GM15510 (cell line): ENCODE results near the gene PIGU.

Source experiments
- POLR2A ChIP-seq: IDR thresholded peaks from 3 replicates; pipeline ENCODE4 v1.6.1; 2011; ENCODE audit warnings: borderline replicate concordance; ENCODE audit not compliant: insufficient read length; ENCODE audit errors: extremely low read depth

PIGU gene

DNA sequence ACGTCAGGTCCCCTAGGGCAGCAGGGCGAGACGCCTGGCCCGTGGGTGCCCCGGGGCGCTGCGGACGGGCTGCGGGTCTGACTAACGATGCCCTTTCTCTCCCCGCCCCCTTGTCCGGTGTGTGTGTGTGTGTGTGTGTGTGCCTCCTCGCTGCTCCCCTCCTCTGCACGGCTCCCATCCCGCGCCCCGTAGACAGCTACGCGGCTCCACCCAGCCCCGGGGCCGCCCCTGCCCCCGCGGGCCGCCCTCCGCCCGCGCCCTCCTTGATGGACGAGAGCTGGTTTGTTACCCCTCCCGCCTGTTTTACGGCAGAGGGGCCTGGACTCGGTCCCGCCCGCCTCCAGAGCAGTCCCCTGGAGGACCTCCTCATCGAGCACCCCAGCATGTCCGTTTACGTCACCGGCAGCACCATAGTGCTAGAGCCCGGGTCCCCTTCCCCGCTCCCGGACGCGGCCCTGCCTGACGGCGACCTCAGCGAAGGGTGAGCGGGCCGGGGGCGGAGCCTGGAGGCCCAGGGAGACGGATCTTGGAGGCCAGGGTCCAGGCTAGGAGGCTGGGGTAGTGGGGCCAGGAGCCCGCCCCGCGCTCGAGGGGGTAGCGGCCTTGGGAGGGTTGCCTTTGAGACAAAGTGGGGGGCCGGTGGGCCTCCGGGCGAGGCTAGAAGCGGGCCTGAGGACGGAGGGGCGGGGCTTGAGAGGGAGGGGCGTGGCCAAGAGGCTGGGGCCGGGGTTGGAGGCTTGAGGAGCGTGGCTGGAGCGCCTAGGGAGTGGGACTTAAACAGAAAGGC is 32.3 kb upstream of the PIGU start:
- no peak for TF ChIP-seq POLR2A

DNA sequence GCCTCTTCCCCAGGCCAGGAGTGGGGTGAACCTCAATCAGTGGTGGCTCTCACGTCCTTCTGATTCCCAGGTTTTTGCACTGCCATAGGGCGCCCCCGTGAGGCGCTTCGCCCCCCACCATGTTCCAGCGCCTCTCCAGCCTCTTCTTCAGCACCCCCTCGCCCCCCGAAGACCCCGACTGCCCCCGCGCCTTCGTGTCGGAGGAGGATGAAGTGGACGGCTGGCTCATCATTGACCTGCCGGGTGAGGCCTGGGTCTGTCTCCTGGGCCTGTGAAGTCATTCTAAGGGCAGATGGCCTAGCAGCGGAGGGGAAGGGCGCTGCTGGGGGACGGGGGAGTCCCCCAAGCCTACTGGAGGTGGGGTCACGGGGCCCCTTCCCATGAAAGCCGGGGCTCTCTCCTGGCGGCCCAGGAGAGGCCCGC is 31.7 kb upstream of the PIGU start:
- TF ChIP-seq POLR2A = no peak

DNA sequence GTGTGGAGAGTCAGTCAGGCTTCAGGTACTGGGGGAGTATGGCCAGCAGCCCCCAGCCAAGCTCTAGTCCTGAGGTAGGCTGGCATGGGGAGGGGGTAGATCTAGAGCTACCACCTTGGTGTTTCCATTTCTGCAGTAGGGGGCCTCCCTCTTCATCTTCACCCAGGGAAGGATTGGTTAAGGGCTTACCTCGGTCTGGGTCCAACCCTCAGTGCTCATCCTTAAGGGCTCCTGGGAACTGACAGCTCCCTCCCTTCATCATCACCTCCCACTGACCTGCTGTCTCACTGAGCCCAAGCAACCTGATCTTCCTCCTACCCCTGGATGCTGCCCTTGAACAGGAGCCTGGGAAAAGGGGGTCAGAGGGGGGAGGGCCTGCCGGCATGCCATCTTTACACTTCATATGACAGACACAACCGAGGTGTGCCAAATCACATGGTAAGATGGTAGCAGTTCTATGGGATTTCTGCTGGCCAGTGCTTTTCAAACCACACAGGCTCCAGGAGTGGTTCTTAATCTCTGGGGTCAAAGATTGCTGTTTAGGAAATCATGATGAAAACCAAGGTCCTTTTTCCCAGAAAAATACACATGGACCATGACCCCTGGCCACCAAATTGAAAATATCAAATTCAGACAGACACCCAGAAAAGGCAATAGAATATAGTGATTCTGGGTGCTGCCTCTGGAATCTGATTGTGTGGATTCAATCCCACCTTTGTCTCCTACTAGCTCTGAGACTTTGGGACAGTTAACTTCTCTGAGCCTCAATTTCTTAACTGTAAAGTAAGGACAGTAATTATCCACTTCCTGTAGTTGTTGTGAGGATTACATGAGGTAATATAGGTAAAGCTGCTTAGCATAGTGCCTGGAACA is 30.3 kb upstream of the PIGU start:
- no peak for TF ChIP-seq POLR2A

DNA sequence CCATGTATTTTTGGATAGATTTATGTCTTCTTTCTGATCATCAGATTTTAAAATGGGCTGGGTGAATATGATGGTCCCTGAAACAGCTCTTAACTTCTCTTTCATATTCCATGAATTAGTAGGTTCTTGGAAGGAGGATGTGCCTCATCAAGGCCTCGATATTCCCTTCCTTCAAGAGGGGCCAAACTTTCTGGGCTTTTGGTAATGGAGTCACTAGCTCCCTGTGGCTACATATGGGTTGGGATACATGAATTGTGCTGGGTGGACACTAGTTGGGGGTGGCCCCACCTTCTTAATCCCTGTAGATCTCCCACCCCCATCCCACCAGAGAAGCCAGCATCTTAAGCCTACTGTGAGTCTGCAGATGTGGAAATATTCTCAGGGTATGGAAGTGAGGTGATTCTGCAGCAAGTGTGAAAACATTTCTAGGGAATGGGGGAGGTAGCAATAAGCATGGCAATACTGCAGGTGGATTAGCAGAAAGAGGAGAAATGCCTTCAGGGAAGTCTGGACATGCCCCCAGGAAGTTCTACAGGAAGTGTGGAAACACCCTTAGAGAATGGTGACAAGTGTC is 29.5 kb upstream of the PIGU start:
- TF ChIP-seq POLR2A = no peak

DNA sequence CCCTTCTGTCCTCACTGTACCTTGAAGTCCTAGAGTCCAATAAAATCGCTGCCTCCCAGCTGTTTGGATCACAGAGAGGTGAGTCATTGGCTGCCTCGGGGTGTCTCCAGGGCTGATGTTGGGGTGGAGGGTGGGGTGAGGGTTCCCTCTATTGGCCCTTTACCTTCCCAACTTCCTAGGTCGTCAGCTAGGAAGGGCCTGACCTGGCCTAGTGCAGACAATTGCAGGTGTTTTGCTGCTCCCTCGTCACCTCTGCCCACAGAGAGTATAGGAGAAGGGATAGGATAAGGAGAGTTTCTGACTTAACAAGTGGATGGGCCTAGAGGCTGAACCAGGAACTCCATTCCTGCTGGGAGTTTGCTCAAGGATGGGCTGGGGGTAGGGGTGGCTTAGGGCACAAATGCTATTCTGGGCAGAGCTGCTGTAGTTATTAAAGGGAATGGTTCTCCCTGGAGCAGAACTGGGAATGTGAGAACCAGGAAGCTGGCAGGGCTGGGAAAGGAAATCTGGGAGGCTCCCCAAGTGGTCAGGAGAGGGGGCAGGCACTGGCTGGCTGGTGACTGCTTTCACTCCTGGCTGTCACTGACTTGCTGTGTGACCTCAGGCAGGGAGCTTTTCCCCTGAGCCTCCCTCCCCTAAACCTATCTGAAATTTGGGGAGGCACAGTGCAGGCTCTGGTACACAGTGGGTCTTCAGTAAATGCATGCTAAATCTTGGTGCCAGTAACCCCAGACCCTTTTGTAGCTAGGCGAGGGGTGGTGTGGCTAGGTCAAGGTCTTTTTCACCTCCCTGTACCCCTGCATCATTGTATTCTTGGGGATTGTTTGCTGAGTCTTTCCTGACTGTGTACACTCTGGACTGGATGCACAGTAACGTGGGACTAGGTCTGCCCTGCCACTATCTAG is 28.8 kb upstream of the PIGU start:
- no peak for TF ChIP-seq POLR2A

DNA sequence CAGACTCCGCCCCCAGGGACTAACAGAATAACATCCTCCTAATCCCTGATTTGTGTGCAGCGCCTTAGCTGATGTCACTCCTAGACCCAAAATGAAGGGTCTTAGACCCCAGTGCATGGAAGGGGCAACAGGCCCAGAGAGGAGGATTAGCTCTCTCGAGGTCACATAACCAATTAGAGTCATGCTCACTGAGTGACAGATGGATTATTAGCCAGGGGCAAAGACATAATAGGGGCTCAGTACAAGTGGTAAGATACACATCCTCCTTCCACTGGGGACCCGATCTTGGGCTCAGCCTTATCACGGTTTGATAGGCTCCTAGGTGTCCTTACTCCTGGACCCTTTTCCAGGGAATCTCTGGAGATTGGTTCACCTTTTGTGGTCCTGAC is 28.1 kb upstream of the PIGU start:
- TF ChIP-seq POLR2A = no peak

DNA sequence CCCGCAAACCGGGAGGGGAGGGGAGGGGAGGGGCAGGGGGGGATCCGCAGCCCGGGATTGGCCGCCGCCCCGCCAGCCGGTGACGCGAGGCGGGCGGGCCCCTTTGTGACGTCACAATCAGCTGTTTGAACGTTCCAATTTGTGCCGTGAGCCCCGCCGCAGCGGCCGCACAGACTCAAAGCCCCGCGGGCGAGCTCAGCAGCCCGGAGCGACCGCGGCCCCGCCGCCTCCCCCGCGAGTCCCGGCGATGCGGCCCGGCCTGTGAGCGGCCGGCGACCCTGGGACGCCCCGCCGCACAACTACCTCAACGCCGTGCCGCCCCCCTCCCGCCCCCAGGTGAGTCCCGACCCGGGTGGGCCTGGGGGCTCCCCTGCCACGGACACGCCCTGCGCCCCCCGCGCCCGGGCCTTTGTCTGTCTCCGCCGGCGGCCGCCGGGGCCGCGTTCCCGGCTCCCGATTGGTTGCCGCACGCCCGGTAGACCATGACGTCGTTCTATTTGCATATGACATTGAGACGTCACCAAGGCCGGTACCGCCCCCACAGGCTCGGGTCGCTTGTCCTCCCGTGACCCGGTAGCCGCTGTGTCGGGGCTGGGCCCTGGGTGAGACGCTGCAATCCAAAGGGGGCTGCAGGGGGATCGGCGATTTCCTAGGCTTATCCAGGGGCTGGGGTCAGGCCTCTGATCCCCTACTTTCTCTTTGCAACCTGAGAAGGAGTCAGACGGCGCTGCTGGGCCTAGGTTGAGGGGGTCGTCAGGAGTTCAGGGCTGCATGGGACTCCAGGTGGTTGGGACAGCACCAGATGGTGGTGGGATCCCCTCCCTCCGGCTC is 27.5 kb upstream of the PIGU start, which contains the start of gene TP53INP2:
TP53INP2 (plus strand) TSS at position 168 of the 831 bp plus-strand sequence. CDS start 4,396 bp downstream, outside the sequence.
- TF ChIP-seq POLR2A = peak; percentile 65

DNA sequence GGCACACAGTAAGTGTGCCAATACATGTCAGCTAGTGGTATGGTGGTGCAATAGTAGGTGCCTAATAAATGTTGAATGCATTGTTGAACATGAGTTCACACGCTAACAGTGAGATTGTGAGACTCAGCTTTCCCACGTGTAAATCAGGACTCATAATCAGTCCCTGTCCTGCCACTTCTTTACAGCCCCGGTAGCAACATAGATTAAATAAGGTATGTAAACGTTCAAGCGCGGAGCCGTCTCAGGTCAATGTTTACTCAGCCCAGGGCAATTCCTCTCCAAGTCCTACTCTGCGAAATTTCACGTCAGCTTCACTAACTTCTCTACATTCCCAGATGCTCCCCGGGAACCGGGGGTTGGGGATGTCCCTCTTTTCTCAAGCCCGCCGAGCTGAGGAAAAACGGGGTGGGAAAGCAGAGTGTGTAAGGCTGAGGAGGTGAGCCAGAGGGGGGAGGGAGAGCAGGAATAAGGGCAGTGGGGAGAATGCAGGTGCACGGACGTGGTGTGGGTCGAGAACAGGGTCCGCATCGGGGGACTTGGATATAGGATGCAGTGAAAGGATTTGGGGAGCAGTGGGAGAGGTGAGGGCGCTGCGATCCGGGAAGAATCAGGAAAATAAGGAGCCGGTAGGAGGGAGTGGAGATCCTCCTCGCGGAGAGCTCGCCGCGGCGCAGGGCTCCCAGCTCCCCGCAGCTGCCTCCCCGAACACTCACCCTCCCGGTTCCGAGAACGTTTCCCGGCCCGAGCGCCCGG is 26.7 kb upstream of the PIGU start:
- no peak for TF ChIP-seq POLR2A

DNA sequence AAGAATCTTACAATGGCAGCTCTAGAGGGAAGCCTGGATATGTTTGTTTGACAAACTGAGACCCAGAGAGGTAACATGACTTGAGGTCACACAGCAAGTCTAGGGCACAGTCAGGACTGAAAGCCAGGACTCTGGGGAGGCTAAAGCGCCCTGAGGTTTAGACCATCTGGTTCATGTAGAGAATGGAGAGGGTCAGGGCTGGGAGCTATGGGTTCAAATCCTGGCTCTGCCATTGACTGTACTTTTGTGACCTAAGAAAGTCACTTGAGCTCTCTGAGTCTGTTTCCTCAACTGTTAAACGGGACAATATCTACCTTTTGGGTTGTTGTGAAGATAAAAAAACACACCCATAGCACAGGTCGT is 26.1 kb upstream of the PIGU start:
- no peak for TF ChIP-seq POLR2A

DNA sequence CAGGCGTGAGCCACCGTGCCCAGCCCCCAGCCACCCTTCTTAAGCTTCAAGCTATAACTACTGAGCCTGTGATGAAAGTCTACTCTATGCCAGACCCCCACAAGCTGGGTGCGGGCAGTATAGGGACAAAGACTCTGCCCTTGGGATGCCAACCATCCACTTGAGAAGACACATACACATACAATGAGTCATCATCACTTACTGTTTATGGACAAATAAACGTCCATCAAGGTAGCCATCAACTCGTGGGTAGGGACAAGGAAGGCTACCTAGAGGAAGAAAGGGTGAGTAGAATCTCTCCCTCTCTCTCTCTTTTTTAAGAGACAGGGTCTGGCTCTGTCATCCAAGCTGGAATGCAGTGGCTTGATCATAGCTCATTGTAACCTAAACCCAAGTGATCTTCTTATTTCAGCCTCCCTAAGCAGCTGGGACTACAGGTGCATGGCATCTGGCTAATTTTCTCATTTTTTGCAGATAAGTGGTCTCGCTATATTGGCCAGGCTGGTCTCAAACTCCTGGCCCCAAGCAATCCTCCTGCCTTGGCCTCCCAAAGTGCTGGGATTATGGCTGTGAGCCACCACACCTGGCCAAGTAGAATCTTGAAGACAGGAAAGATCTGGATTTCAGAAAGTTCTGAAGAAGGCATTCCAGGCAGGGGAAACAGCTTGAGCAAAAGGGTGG is 24.7 kb upstream of the PIGU start:
- no peak for TF ChIP-seq POLR2A

DNA sequence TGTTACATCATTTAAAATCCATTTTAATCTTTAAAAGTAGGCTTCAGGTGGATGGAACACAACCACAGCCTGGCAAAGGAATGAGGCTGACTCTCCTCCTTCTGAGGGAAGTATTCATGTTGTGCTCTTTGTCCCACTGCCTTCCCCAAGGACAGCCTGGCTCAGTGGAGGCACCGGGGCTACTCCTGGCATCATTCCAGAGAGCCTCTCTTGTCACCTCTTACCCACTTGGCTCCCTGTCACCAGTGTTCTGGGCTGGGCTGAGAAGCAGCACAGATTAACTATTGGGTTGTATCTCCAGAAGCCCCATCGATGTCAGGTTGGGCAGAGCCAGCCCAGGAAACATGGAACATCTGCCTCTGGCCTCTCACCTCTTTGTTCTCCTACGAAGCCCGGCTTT is 16.5 kb upstream of the PIGU start:
- no peak for TF ChIP-seq POLR2A

DNA sequence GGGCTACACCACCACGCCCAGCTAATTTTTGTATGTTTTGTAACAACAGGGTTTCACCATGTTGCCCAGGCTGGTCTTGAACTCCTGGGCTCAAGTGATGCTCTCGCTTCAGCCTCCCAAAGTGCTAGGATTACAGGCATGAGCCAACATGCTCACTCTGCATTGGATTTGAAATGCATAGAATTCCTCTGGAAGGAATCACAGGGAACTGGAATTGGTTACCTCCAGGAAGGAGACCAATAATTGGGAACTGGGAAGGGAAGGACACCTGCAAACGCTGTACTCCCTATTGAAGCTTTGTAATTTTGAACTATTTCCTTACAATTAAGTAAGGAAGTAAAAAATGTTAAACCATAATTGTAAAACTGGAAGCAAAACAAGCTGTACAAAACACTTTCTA is 14.9 kb upstream of the PIGU start:
- no peak for TF ChIP-seq POLR2A
